ENCODE measurements around the gene ACTG2. TPM values are rescaled to one million over a fixed set of nuclear protein-coding genes. Genes with fewer than 3 reads are reported as not detected.

The ACTG2 gene
- total and polyA plus RNA-seq, 10 donors = 0.60 to 17.6 (median 4.3) TPM

DNA sequence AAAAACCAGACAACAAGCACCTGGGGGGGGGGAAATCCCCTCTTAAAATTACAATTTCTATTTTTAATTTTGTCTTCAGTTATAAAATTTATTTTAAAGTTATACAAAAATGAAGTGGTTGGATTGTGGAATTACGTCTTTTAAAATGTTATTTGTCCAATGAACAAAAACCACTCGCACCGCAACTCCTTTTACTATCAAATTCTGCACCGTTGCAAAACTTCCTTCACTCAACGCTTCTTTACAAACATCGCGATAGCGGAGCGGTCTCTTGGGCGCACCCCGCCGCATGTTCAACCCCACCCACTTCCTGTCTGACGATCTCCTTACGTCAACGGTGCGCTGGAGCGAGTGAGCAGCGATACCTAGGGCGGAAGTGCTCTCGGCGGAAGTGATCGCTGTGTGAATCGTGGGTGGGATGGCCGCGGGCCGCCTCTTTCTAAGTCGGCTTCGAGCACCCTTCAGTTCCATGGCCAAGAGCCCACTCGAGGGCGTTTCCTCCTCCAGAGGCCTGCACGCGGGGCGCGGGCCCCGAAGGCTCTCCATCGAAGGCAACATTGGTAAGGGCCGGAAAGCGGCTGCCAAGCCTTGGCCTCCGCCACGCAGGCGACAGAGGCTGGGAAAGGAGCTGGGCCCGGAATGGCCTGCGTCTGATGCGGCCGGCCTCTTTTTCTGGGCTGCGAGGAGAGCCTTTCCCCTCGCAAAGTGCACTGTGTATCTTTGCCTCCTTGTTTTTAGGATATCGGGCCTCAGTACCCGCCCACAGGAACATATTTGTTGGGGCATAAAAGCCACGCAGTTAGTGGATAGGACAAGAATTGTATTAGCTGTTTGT lies 33.9 kb downstream of the ACTG2 start, which contains the start of gene DGUOK:
Gene DGUOK (plus strand): TSS at position 388 of the 835 bp plus-strand sequence. CDS start 31 bp downstream, at position 419.
- WGBS, 5 donors = 0 to 1% (median 0%) methylated on average over 28 to 50 of the region's 50 CpGs
- intact Hi-C loops (cut with DNase I; ENCODE audit: low total_unique reads) = loop anchor here (5.0 kb wide), 1 partner anchor 56 kb away; the partner anchor contains the start of gene TET3
- no peaks in the 10 kb centered on the region for H3K27me3 ChIP-seq (replicated peaks in 1 of 7)

DNA sequence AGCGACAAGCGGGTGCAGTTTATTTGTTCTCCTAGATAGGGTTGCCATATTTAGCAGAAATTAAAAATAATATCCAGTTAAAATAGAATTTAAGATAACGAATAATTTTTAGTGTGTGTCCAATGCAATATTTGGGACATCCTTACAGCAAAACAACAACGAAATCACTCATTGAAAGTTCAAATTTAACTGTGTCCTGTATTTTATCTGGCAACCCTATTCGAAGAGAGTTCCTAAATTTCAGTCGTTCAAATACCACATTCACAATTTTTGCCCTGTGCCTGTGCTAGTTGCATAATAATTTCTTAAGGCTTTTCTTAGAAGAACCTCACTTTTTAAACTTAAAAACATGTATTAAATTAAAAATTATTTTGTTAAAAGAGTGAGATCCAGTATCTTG lies 34.5 kb downstream of the ACTG2 start:
- no peaks in the 10 kb centered on the region for H3K27me3 ChIP-seq (replicated peaks in 1 of 7)
- H3K4me3 ChIP-seq = peak overlapping the region; percentile 50 to 82 (median 66)
- peak overlapping the region; percentile 94 to 99 (median 96) for H3K27ac ChIP-seq
- peaks cover 0 to 16% (median 2%) of the 10 kb centered on the region in 6 donors for H3K36me3 ChIP-seq
- TF ChIP-seq POLR2A (IDR thresholded peaks at IDR 0.05) (no peak), POLR2AphosphoS5 (IDR thresholded peaks at IDR 0.05) (no peak)
- TF ChIP-seq, protein P1, sequence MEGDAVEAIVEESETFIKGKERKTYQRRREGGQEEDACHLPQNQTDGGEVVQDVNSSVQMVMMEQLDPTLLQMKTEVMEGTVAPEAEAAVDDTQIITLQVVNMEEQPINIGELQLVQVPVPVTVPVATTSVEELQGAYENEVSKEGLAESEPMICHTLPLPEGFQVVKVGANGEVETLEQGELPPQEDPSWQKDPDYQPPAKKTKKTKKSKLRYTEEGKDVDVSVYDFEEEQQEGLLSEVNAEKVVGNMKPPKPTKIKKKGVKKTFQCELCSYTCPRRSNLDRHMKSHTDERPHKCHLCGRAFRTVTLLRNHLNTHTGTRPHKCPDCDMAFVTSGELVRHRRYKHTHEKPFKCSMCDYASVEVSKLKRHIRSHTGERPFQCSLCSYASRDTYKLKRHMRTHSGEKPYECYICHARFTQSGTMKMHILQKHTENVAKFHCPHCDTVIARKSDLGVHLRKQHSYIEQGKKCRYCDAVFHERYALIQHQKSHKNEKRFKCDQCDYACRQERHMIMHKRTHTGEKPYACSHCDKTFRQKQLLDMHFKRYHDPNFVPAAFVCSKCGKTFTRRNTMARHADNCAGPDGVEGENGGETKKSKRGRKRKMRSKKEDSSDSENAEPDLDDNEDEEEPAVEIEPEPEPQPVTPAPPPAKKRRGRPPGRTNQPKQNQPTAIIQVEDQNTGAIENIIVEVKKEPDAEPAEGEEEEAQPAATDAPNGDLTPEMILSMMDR (IDR thresholded peaks at IDR 0.05 in 8 of 11, conservative IDR thresholded peaks at IDR 0.05 in 3 of 11) = no peak
- no peaks in the 10 kb centered on the region for H3K9me3 ChIP-seq
- DNase-seq = no peak
- intact Hi-C loops (cut with DNase I; ENCODE audit: low total_unique reads) = loop anchor here (5.0 kb wide), 1 partner anchor 55 kb away; the partner anchor contains the start of gene TET3
- peaks cover 29 to 66% (median 59%) of the 10 kb centered on the region in 6 donors for H3K4me1 ChIP-seq
- 11 to 18% (median 16%) methylated on average over 6 of the region's 6 CpGs for WGBS, 5 donors

More for the DNA sequence above, 33.9 kb downstream of the ACTG2 start, which contains the start of gene DGUOK:
- TF ChIP-seq POLR2AphosphoS5 (IDR thresholded peaks at IDR 0.05) (peak; percentile 99), POLR2A (IDR thresholded peaks at IDR 0.05) (peak; percentile 77 to 84 (median 83))
- TF ChIP-seq, protein P1 (IDR thresholded peaks at IDR 0.05 in 8 of 11, conservative IDR thresholded peaks at IDR 0.05 in 3 of 11) = peak in 4 of 11 experiments; percentile 18 to 49 (median 36)
- H3K36me3 ChIP-seq = peaks cover 0 to 9% (median 0%) of the 10 kb centered on the region in 6 donors
- H3K27ac ChIP-seq = peak within 1 kb of the TSS; percentile 94 to 99 (median 96)
- DNase-seq = peak; percentile 99
- H3K9me3 ChIP-seq = no peaks in the 10 kb centered on the region
- peaks cover 29 to 60% (median 54%) of the 10 kb centered on the region in 6 donors for H3K4me1 ChIP-seq
- H3K4me3 ChIP-seq = peak within 1 kb of the TSS; percentile 50 to 82 (median 66)

DNA sequence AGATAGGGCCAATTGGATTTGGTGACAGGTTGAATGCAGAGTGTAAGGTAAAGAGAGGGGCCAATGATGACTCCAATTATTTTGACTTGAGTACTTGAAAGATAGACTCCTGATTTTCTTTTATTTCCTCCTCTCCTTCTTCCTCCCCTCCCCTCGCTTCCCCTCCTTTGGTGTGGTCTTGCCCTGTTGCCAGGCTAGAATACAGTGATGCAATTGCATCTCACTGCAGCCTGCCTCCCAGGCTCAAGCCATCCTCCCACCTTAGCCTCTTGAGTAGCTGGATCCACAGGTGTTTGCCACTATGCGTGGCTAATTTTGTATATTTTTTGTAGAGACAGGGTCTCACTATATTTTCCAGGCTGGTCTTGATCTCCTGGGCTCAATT lies 36.1 kb downstream of the ACTG2 start:
- Histone ChIP-seq H3K27me3 (replicated peaks in 1 of 7) (no peaks in the 10 kb centered on the region), H3K4me1 (peaks cover 29 to 82% (median 65%) of the 10 kb centered on the region in 6 donors), H3K4me3 (no peak overlapping the region), H3K27ac (peak overlapping the region in 1 of 8 donors; percentile 97), H3K36me3 (peaks cover 0 to 32% (median 15%) of the 10 kb centered on the region in 6 donors), H3K9me3 (no peaks in the 10 kb centered on the region)
- intact Hi-C loops (cut with DNase I; ENCODE audit: low total_unique reads) = loop anchor here (5.0 kb wide), 1 partner anchor 53 kb away; the partner anchor contains the start of gene TET3
- DNase-seq = no peak
- no peak for TF ChIP-seq POLR2AphosphoS5 (IDR thresholded peaks at IDR 0.05)
- WGBS, 5 donors = 75 to 86% (median 81%) methylated on average over 2 of the region's 2 CpGs

DNA sequence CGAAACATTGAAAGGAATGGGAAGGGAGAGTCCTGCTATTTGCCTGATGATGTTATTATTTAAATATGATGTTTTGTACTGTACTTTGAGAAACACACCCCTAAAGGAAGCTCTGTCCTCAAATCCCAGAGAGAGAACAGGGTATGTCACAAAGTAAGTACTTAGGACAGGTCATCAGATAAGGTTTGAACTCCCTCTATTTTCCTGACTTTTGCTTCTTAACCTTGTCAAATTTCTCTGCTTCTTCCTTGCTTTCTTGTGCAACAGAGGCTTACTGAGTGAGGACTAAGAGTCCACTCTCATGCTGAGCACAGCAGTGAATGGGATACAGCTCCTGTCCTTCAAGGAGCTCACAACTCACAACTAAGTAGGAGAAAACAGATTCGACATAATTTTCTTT lies 37.6 kb downstream of the ACTG2 start:
- TF ChIP-seq, protein P1 (IDR thresholded peaks at IDR 0.05 in 8 of 11, conservative IDR thresholded peaks at IDR 0.05 in 3 of 11) = no peak
- TF ChIP-seq POLR2A (IDR thresholded peaks at IDR 0.05) (no peak), POLR2AphosphoS5 (IDR thresholded peaks at IDR 0.05) (no peak)
- WGBS, 5 donors = 65 to 92% (median 85%) methylated on average over 2 of the region's 2 CpGs

More for the DNA sequence above, 37.6 kb downstream of the ACTG2 start:
- Histone ChIP-seq H3K27ac (no peak overlapping the region), H3K4me1 (peaks cover 29 to 90% (median 62%) of the 10 kb centered on the region in 6 donors), H3K9me3 (no peaks in the 10 kb centered on the region), H3K4me3 (no peak overlapping the region), H3K27me3 (replicated peaks in 1 of 7) (no peaks in the 10 kb centered on the region), H3K36me3 (peaks cover 0 to 46% (median 18%) of the 10 kb centered on the region in 6 donors)
- intact Hi-C loops (cut with DNase I; ENCODE audit: low total_unique reads) = no loop called here
- DNase-seq = no peak

Measured in spleen (tissue), 11 donors.